Measurements from ENCODE around the gene PHOX2B.
"Not testable (repeated sequence)": the region's sequence is repeated elsewhere in the genome, so short reads cannot be mapped to it uniquely, and the experiment has no call there.

Gene PHOX2B

DNA sequence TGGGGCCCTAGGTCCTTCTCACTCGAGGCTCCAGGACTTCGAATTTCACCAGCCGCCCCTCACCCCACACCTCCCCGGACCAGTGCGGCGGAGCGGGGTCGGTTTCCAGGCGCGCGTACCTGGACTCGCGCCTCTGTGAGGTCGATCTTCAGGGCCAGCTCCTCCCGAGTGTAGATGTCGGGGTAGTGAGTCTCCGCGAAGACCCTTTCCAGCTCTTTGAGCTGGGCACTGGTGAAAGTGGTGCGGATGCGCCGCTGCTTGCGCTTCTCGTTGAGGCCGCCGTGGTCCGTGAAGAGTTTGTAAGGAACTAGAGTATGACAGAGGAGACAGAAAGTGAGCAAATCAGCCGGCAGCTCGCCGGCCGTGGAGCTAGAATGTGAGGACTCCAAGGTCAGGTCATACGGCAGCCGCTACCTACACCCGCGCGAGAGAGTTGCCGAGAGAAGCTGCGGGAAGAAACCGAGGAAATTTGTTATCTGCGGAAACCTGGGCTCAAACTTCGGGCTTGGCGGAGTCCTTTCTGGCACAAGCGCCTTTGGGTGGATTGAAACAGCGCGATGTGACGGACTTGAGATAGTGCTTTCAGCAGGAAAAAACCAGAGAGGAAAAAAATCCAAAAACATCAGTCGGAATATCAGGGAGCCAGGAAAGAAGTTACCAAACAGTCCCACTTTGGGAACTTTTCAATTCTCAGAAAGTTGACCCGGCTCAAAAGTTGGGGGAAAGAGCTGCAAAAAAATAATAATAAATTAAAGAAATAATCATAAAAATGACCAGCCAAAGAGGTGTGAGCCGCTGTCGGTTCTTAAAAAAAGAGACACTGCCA, 1.1 kb downstream of the PHOX2B start:
- FAIRE-seq, result no peak

DNA sequence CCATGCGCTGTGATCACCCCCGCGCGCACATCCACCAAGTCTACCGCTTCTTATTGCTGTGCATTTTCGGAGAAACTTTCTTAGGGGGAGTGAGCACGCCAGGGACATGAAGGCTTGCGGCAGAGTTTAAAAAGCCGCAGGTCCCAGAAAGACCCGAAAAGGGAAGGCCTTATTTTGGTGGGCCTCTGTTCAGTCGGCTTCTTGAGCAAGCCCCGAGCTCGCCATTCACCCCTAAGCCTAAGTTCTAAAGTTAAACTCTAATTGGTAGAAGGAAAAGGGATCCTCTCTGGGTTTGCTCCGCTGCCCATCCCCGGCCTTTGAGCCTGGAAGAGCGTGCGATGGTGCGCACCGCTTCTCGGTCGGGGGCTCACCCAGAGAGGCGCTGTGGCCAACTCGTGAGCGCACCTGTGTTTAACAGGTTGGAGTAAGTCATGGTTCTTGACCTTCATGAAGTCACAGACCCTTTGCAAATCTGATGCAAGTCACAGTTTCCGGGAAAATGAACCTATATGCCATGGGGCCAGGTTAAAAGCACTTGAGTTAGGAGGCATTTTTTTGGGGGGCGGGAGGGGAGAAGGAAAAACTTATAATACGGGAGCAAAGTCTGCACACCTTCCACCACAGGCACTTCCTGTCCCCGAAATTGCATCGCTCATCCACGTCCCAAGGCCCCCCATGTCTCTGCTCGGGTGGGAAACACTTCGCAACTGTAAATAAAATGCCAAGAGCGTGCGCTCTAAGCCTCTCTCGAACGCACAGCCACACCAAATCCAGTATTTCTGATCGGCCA, 1.9 kb downstream of the PHOX2B start:
- no peak for FAIRE-seq

DNA sequence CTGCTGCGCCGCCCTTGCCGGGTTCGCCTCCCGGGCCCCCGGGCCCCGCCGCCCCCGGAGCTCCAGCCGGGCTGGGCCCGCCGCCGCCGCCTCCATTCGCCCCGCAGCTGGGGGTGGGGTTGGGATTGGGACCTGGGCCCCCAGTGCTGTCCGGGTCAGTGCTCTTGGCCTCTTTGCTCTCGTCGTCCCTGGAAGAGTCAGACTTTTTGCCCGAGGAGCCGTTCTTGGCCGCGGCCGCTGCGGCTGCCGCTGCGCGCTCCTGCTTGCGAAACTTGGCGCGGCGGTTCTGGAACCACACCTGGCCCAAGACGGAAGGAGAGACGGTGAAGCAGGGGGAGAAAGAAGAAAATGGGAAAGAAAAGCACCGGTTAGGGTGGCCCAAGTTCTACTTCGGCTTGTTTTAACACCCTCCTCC, 2.5 kb downstream of the PHOX2B start:
- no peak for FAIRE-seq

DNA sequence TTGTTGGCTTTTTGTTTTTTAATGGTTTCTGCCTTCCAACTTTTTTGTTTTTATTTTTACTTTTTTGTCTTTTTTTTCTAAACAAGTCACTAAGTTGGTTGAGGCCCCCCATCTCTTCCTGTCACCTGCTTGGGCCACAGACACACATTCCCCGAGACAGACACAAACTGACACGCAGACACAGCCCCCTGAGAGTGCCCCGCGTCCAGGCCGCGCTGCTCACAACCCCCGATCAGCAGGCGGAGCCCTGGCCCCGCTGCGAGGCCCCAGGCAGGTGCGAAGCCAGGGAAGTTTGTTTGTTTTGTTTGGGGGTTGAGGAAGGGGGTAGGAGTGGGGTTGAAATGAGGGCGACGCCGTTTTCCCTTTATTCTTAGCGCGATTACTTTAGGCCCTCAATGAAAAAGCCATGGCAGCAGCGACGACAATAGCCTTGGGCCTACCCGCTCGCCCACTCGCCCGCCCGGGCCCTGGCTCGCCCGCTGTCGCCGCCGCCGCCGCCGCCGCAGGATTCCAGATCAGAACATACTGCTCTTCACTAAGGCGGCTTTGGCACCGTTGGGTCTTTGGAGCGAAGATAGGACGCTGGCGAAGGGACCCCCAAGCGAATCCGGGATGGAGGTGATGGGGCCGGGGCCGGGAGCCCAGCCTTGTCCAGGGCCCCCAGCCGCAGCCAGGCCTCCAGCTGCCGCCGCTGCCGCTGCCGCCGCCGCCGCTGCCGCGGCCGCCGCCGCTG, 3.1 kb downstream of the PHOX2B start:
- FAIRE-seq, result no peak

DNA sequence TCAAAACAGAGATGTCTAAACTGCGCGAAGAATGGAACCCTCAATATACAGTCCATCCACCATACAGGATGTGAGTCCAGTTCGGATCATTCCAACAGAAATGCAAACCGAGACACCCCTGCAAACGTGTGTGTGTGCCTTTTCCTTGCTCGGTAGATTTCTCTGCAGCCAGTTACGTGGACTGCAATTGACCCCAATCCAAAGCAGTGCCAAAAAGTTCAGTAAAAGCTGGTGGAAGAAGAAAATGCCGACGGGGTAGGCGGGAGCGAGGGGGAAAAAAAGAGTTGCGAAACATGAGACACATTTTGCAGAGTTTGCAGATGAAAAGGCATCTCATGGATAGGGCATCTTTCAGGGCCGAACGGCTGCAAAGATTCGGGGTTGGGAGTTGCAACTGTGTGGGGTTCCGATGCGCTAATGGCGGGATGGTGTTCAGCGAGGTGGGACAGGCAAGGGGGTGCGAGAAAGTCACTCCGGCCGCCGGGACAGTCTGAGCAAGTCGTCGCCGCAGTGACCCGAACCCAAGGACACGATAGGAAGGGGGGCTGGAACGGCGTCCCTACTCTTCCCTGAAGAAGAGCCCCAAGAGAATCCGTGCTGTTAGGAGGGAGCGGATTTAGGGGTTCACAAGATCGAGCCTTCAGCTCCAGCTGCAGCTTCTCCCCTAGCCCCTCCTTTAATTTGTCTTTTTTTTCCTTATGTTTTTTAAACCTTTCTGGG, 3.8 kb downstream of the PHOX2B start:
- FAIRE-seq, result no peak

DNA sequence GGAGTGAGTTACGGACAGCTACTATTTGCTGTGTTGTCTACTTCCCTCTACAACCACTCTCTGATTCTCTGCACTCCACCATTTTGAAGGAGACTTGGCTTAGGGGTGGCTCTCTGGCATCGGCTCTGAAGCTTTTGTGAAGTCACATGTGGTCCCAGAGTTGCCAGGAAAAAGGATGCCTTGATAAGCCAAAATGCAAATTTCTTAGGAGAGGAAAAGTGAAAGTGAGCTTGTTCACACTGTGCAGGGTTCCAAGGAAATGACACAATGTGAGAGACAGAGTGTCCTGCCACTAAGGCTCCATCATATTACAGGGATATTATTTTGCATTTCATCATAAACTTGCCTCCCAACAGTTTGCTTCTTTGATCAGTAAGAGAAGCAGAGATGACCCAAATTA, 7.2 kb downstream of the PHOX2B start:
- no peak for FAIRE-seq

DNA sequence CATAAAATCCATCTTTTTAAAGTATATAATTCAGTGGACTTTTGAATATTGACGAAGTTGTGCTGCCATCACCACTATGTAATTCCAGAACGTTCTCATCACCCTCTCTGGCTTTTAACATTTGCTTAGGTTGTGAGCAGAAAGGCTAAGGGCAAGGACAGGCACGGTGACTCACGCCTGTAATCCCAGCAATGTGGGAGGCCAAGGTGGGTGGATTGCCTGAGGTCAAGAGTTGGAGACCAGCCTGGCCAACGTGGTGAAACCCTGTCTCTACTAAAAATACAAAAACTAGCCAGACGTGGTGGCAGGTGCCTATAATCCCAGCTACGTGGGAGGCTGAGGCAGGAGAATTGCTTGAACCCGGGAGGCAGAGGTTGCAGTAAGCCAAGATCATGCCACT, 11.0 kb downstream of the PHOX2B start:
- not testable (repeated sequence) for FAIRE-seq

DNA sequence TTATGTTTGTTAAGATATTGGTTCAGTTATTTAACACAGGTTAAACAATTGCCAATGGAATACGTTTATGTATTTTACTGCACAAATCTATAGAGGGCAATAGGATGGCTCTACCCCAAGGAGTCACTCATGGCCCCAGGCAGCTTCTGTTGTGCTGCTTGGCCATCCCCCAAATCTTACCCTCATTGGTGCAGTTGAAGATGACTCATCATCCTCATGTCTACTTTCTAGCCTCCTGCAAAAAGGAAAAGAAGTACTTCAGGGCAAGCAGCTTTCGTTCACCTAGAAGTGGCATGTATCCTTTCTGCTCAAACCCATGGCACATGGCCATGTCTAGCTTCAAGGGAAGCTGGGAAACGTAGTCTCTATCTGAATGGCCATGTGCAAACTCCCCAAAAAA, 14.2 kb downstream of the PHOX2B start:
- no peak for FAIRE-seq

DNA sequence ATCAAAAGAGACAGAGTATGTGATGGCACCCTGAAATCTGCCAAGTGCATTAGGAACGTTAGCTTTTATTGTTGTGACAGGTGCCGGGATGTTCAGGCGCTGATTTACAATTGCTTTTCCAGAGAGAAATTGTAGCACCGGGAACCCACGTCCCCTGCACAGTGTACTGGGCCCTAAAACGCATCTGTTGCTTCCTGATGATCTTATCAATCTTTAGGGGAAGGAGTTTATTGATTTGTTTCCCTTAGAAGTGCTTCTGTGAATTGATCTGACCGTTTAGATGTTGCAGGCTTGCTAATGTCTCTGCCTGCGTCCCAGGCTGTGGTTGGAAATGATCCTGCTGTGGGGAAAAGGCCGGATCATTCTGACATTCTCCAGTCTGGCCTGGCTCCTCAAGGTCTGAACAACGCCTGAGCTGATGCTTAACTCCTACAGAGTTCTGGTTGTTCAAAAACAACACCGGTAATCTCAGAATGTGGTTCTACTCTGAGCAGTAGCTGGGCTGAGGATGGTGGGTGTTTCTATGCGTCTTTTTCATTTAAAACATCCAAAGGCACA, 16.9 kb downstream of the PHOX2B start:
- no peak for FAIRE-seq

DNA sequence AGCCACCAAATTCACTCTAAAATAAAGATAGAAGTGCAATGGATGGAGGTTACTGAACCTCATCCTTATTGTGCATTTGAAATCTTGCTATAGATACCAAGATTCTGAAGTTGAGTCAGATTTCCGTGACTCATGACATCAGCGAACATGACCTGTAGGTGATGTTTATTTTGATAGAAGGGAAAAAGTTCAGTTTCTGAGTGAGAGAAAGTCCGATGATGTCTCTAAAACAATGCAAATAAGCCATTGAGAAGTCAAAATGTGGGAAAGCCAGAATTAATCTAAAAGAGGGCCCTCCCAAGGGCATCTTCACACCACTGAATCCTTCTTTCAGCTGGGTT, 20.0 kb downstream of the PHOX2B start:
- FAIRE-seq, result no peak

DNA sequence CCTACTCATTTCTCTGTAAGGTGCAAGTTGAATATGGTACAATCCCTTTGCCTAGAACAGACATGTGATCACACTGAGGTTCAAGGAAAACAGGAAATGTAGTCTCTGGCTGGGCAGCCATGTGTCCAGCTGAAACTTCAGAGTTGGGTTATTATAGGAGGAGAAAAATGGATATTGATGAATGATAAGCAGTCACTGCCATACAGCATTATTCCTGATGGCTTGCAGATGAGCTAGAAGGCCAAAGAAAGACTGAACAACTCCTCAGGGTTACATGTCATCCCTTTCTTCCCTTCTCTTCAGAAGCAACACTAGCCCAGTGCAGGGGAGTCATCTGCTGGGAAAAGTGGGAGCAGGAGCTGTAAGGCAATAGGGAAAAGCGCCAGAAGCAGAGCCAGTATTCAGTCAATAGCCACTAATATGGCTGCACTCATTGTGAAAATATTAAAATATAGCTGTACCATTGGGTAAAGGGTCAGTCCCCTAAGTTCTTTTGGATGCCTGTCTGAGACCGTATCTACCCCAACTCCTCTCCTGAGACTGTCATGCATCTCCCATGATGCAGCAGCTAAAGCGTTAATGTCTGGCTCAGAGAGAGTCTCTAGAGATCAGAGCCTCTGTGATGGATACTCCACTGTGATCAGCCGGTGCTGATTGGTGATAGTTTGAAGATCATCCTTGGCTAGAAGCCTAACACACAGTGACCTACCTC, 20.5 kb downstream of the PHOX2B start:
- FAIRE-seq, result no peak

DNA sequence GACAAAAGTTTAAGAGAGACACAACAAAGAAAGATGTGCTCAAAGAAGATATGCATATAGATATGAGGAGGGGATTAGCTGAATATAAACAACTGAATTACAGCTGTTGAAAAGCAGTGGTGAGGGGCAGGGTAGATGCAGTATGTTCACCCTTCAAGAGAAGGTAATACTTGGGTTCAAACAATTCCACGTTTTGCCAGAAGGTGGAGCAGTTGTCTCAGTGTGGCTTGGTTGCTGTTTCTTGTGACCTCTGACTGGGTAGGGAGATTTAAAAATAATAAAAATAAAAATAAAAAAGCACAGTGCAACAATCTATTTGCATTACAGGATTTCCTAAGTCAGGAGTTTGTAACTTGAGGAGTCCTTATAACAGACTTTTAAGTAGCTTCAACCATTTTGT, 23.3 kb downstream of the PHOX2B start:
- FAIRE-seq, result no peak

DNA sequence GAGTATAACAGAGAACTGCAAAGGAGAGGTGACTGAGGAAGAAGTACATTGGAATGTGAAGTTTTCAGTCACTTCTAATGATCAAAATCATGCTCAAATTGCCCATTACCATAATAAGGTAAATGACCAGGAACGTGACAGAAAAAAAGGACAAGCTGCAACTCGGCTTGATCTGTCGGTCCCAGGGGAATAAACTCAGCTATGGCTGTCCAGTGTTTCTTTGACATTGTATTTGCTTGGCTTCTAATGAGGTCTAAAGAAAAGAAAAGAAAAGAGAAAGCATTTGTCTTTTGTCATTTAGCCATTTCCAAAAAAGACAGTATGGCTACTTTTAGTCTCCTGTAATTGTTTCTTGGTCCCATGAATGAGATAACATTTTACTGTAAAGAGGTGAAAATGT, 25.2 kb downstream of the PHOX2B start:
- no peak for FAIRE-seq

DNA sequence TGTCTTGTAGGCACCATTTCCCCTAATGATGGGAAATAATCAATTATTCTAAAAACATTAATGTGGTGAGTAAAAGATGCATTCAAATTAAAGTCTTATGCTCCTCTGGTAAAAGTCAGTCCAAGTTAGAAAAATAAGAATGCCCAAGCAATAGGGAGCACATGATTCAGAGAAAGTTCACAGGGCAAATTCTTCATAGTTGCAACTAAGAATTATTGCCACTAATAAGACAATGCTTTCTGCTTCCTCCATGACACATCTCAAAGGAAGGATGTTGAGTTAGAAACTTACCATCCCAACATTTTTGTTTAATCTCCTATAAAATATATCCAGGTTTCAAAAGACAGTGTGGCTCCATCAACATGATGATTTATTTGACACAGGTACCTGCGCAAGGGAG, 26.3 kb downstream of the PHOX2B start:
- no peak for FAIRE-seq

DNA sequence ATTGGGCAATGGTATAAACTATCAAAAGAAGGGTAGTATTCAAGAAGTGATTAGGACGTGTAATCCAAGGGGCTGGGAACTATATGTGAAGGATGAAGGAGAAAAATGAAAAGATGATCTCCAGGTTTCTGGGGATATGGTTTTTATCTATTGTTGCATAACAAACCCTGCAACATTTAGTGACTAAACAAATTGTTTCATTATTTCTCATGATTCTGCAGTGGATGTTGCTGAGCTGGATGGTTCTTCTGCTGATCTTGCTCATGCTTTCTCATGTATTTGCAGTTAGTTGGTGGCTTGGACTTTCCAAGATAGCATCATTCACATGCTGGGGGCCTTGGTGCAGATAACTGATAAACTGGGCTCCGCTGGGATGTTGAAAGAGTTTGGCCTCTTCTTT, 29.1 kb downstream of the PHOX2B start:
- FAIRE-seq, result no peak

DNA sequence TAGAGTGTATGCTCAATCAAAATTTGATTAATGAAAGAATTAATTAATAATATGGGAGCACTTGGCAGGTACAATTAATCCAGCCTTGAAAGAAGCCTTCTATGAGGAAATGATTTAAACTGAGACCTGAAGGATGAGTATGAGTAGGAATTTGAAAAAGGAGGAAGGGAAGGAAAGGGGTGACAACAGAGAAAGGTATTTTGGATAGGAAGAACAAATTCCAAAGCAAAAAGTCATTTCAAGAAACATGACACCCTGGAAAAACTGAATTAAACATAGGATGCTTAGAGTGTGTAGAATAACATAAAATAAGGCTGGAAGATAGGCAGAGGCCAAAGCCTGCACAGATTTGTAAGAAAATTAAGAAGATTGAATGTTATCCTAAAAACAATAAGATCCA, 29.6 kb downstream of the PHOX2B start:
- no peak for FAIRE-seq

DNA sequence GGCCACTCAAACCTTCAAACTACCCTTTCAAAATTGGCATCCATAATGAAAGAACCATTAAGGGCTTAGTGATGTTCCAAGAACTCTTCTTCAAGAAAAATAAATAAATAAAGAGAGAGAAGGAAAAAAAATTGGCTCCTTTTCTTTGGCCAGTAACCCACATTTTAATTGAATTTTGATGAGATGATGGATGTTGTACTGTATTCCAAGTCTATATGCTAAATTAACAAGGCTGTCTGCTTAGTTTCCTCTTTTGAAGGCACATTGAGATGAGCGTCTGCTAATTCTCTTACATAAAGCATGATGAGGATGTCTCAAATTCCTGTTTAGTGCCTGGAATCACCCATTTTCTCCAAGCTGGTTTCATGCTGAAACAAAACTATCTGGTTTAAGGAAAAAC, 33.4 kb downstream of the PHOX2B start:
- FAIRE-seq, result no peak

DNA sequence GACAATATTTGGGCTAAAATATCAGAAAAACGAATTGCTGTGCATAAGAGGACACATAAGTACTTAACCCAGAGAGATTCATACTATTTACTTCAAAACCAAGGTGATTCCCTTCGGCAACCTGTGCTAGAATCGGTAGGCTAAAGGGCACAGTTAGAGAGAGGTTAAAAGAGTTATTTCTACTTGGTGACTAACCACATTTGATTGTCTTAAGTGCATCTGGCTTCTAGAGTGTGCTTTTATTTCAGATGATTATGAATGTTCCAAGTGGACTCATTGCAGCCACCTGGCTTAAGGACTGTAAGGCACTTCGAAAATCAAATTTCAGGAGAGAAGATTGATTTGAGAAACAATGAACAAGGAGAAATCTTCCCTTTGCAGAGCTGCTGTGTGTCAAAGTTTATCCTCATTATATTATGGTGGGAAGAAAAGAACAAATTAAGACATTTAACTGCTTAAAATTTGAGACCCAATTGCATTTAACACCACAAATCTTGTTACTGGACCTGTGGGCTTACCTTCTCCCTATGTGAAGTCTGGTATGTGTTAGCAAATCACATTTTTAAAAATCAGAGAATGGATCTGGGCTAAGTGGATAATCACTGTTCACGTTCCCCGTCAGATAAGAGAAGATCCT, 34.0 kb downstream of the PHOX2B start:
- FAIRE-seq, result no peak

DNA sequence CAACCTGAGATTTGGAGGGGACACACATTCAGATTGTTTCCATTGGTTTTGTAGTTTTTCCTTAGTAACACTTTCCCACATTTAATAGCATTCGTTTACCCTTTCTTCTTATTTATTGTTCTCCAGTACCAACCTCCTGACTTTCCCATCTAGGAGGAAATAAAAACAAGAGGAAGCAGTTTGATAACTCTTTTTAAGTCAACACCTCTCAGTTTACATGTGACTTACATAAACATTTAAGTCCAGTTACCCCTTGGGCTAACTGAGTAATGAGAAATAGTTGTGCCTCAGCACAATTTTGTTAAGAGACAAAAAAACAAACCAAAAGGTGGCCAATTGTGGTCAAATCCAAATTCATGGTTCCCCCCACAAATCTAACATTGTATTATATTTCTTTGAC, 34.8 kb downstream of the PHOX2B start:
- no peak for FAIRE-seq

DNA sequence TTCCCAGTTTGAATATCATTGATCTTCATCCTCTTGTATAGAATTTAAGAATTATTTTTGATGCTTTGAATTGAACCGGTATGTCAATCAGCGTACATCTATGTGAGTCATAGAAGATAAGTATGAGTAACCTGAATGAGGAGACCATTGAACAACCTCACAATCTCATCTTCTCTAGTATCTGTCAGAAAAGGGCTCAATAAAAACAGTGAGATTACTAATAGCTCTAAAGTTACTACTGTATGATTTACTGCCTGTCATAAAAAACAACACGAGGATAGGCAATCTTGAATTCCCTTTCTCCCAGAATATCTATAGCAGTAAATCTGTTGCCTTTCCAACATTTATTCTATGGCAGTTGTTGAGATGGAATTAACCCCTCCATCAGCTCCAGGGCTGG, 36.1 kb downstream of the PHOX2B start:
- FAIRE-seq, result no peak

DNA sequence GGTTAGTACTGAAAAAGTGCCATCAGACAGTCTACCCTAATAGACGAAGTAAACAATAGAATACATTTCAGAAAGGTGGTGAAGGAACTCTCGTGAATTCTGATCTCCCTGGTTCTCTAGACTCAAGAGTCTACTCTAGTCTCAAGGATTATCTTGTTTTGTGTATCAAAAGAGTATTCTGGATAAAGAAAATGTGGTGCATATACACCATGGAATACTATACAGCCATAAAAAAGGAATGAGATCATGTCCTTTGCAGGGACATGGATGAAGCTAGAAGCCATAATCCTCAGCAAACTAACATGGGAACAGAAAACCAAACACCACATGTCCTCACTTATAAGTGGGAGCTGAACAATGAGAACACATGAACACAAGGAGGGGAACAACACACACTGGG, 36.9 kb downstream of the PHOX2B start:
- not testable (repeated sequence) for FAIRE-seq
